SK-N-MC (cell line): ENCODE data around the gene FRMD3.

Source experiments
- EZH2 ChIP-seq: fragments of 200-600 bp; sonication (generic); IDR thresholded peaks from one replicate; pipeline ENCODE4 v1.6.1; 2017; ENCODE audit warnings: antibody characterized with exemption
- POLR2AphosphoS5 ChIP-seq: IDR thresholded peaks from 2 replicates; pipeline ENCODE4 v1.6.1; 2012; ENCODE audit warnings: mild to moderate bottlenecking, low read depth, low read length, borderline replicate concordance

- no peak for TF ChIP-seq POLR2AphosphoS5
- no peak for TF ChIP-seq EZH2
Observed at GRCh38 chr9:83291196-83291595, 247.0 kb downstream of the FRMD3 start.
